Measurements from ENCODE around the gene EEF1G.
"Not testable (repeated sequence)": the region's sequence is repeated elsewhere in the genome, so short reads cannot be mapped to it uniquely, and the experiment has no call there.

Gene EEF1G

GRCh38 chr11:62558669-62559068 lies 15.0 kb downstream of the EEF1G start:
- DNase-seq (ENCODE audit: extremely low spot score, insufficient read length, low read depth) (no peak), FAIRE-seq (no peak)

- peak; percentile 76 for FAIRE-seq
Observed at GRCh38 chr11:62556875-62557631, 16.6 kb downstream of the EEF1G start.

DNA sequence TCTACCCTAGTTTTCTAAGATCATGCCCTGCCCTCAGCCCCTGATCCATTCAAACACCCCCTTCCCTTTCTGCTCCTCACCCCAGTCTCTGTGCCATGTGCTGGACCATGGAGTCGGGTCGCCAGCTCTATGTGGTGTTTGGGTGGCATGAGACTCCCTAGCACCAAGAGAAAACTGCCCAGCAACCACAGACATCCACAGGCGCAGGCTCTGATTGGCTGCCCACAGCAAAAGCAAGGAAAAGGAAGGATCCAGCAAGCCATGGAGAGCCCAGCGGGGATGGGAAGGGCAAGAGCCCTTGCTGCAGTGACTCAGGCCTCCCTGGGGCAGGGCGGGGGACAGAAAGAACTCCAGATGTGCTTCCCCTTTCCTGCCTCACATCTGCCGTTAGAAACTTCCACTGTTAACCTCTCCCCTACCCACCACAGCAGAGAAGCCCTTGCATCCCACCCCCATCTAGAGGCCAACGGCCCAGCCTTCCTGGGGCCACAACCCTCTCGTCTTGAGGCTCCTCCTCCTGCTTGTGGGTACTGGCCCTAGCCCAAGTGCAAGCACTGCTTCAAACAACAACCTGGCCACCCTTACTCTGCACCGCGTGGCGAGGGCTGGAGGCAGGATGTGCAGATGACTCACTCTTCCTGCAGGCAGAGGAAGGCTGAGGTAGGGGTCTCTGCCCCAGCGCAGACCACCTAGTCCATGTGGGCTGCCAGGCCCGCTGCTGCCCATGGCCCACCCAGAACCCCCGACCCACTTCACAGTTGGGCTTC lies 17.4 kb downstream of the EEF1G start:
- FAIRE-seq (peak; percentile 83), DNase-seq (ENCODE audit: extremely low spot score, insufficient read length, low read depth) (no peak)

More at GRCh38 chr11:62556875-62557631, 16.6 kb downstream of the EEF1G start:
- no peak for DNase-seq (ENCODE audit: extremely low spot score, insufficient read length, low read depth)

GRCh38 chr11:62555464-62556107 lies 18.1 kb downstream of the EEF1G start:
- FAIRE-seq (peak; percentile 80), DNase-seq (ENCODE audit: extremely low spot score, insufficient read length, low read depth) (no peak)

DNA sequence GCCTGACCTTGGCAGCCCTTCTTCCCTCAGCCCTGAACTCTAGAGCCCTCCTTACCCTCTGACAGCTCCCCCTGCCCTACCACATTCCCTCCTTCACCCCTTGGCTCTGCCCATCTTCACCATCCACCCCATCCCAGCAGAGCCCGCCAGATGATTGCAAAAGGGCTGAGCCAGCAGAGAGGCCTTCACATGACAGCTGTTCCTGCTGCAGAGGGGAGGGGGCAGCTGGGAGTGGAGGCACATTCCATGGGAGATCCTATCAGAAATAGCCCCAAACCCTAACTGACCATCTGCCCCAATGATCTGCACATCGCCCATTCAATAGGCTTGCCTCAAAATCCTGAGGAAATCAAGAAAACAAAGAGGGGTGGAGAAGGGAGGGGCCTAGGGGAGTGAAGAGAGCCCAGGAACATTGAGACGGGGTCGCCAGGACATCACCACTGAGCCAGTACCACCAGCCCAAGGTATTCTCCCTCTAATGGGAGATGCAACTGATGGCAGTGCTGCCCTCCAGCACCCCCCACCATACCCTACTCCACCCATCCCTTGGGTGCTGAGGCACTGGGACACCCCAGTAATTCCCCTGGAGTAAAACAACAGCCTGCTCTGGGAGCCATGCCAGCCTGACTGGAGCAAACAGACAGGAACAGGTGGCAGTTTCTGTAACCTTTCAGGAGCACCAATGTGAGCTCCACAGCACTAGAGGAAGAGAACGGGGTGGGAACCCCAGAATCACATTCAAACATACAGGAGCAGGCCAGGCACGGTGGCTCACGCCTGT lies 19.1 kb downstream of the EEF1G start:
- no peak for DNase-seq (ENCODE audit: extremely low spot score, insufficient read length, low read depth)
- FAIRE-seq = no peak

- no peak for FAIRE-seq
- DNase-seq (ENCODE audit: extremely low spot score, insufficient read length, low read depth) = no peak
Observed at GRCh38 chr11:62553839-62554361, 19.8 kb downstream of the EEF1G start.

DNA sequence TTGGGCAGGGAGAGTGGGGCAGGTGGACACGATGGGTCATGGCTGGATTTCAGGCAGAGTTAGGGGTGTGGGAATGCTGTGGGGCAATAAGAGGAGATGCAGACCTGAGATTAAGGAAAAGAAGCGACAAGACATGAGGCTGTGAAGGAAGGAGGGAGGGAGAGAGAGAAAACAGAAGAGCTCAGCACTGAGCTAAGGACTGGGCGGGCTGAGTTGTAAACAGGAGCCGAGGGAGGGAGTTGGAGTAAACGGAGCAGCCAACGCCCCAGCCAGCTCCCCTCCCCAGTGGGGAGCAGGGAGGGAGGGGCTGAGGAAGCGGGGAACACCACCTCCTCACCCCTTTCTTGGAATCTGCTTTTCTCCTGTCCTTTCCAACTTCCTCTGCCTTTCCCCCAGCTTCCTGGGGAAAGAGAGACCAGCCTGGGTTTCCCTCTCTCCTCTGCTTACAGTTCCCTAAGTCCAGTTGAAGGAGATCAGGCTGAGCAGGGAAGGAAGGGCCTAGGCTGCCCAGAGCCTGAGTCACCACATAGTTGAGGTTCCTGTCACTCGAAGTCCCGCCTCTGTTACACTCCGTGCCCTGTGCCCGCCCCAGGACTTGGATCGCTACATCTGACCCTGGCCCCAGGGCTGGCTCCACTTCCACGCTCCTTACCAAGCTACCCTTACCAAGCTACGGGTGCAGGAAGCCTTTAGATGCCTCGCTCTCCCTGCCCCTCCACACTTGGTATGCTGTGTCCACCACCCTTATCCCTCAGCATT lies 20.4 kb downstream of the EEF1G start:
- FAIRE-seq = no peak

GRCh38 chr11:62552485-62553079 lies 21.1 kb downstream of the EEF1G start:
- FAIRE-seq (no peak), DNase-seq (ENCODE audit: extremely low spot score, insufficient read length, low read depth) (no peak)

More for the DNA sequence above, 20.4 kb downstream of the EEF1G start:
- DNase-seq (ENCODE audit: extremely low spot score, insufficient read length, low read depth) = no peak

DNA sequence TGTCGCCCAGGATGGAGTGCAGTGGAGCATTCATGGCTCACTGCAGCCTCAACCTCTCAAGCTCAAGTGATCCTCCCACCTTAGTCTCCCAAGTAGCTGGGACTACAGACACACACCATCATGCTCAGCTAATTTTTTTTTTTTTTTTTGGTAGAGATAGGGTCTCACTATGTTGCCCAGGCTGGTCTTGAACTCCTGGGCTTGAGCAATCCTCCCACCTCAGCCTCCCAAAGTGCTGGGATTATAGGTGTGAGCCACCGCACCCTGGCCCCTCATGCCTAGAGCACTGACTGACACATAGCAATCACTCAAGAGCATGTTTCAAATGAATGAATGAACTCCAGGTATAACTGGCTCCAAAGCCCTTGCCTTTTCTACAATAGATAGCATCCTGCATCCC lies 23.2 kb downstream of the EEF1G start:
- not testable (repeated sequence) for FAIRE-seq

DNA sequence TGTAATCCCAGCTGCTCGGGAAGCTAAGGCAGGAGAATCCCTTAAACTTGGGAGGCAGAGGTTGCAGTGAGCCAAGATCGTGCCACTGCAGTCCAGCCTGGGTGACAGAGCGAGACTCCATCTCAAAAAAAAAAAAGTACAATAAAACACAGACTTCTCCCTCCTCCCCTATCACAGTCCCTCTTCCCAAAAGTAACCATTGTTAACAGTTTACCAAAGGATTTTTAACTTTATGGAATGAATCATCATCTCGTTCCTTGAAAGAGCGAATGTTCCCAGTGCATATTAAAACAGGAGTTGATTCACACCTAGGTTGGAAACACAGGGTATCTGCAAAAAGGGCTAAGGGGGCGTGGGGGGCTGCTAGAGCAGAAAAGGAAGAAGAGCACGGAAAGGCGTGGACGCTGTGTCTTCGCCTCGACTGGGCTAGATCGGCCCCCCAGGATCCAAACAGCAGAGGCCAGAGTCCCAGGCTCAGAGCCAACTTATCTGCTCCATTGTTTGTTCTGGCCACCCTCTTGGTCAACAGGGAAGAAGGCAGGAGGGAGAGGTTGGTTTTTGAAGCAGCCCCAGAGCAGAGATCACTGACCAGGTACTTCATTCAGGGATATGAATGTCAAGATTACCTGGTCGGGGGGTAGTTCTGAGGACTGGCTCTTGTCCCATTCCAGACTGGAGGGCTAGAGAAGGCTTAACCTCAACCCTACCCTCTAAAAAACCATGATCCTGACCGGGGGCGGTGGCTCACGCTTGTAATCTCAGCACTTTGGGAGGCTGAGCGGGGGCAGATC lies 25.0 kb downstream of the EEF1G start:
- FAIRE-seq (no peak), DNase-seq (ENCODE audit: extremely low spot score, insufficient read length, low read depth) (no peak)

More for the DNA sequence above, 23.2 kb downstream of the EEF1G start:
- not testable (repeated sequence) for DNase-seq (ENCODE audit: extremely low spot score, insufficient read length, low read depth)

DNA sequence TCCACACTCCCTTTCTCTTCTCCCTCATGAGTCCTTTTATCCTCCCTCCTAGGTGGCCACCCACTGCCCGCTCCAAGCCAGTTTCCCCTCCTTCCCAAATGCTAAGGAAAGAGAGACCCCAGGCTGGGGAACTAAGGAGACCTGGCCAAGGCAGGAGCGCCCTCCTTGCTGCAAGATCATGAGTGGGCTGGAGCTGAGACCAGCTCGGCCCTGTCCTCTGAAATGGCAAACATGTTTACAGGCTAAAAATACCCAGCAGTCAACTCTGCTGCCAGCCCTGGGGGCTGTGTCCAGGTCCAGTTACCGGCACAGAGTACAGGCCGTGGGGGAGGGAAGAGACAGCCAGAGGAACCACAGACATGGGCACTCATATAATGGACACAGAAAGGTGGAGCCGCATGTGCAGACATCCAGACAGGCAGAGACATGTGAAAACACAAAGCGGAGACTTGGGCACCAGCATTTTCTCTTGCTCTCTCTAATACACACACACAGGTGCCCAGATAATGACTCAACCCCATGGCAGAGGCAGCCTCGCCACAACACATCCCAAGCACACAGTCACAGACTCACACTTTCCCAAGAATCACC lies 25.9 kb downstream of the EEF1G start:
- FAIRE-seq (no peak), DNase-seq (ENCODE audit: extremely low spot score, insufficient read length, low read depth) (no peak)

- no peak for DNase-seq (ENCODE audit: extremely low spot score, insufficient read length, low read depth)
- no peak for FAIRE-seq
Observed at GRCh38 chr11:62546929-62547625, 26.6 kb downstream of the EEF1G start.

DNA sequence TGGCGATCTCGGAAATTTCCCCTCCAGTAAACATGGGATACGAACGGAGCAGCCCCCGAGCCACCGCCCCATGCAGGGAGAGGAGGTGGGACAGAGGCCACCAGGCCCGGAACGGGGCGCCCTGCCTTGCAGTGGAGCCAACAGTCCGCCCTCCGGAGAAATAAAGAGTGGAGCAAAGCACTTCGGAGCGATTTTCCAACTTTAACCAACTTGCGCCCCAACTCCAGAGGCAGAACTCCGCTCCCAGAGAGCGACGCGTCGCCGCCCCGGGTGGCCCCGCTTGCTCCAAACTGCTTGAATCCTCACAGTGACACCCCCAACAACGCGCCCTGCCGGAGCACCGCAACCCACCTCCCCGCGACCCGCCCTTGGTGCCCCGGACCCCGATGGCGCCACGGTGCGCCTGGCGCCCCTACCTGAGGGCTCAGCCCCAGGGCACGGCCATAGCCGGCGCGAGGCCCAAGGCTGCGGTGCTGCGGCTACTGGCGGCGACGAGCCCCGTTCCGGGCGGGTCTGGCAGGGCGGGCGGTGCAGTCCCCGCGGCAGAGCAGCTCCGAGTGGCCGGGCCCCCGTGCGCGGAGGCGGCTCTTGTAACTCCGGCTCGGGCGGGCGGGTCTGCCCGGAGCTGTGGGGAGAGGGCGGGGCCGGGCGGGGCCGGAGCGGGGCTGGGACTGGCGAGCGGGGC lies 27.3 kb downstream of the EEF1G start, which contains the start of gene AHNAK:
Gene AHNAK (minus strand): TSS at position 563 of the 685 bp plus-strand sequence. CDS start 10,708 bp downstream, outside the sequence.
- FAIRE-seq = no peak

GRCh38 chr11:62545437-62546243 lies 28.1 kb downstream of the EEF1G start:
- DNase-seq (ENCODE audit: extremely low spot score, insufficient read length, low read depth) = no peak
- FAIRE-seq = no peak

More for the DNA sequence above, 27.3 kb downstream of the EEF1G start, which contains the start of gene AHNAK:
- no peak for DNase-seq (ENCODE audit: extremely low spot score, insufficient read length, low read depth)
